HFF-Myc (cell line): ENCODE data around the gene KCNH5.
"Not testable (repeated sequence)": the region's sequence is repeated elsewhere in the genome, so short reads cannot be mapped to it uniquely, and the experiment has no call there.

ENCODE experiments used
- DNase-seq: peaks from one replicate; pipeline ENCODE4 v3.0.0-alpha.2; 2011; ENCODE audit warnings: low read depth; ENCODE audit errors: extremely low read depth
- H3K4me3 ChIP-seq: replicated peaks from 2 replicates; pipeline ENCODE4 v1.5.1; 2011; ENCODE audit warnings: low read depth, mild to moderate bottlenecking, control low read depth, low read length
- TF ChIP-seq, protein P1 (sequence below): IDR thresholded peaks from 2 replicates; pipeline ENCODE4 v1.5.1; 2012; ENCODE audit warnings: mild to moderate bottlenecking, low read depth, low read length, control low read depth; ENCODE audit errors: missing control alignments

KCNH5 gene

GRCh38 chr14:62882967-62883366 is 162.3 kb downstream of the KCNH5 start:
- TF ChIP-seq, protein P1, sequence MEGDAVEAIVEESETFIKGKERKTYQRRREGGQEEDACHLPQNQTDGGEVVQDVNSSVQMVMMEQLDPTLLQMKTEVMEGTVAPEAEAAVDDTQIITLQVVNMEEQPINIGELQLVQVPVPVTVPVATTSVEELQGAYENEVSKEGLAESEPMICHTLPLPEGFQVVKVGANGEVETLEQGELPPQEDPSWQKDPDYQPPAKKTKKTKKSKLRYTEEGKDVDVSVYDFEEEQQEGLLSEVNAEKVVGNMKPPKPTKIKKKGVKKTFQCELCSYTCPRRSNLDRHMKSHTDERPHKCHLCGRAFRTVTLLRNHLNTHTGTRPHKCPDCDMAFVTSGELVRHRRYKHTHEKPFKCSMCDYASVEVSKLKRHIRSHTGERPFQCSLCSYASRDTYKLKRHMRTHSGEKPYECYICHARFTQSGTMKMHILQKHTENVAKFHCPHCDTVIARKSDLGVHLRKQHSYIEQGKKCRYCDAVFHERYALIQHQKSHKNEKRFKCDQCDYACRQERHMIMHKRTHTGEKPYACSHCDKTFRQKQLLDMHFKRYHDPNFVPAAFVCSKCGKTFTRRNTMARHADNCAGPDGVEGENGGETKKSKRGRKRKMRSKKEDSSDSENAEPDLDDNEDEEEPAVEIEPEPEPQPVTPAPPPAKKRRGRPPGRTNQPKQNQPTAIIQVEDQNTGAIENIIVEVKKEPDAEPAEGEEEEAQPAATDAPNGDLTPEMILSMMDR, result no peak
- H3K4me3 ChIP-seq, result no peak overlapping the region
- DNase-seq, result no peak

GRCh38 chr14:62866376-62866775 is 178.9 kb downstream of the KCNH5 start:
- no peak overlapping the region for H3K4me3 ChIP-seq
- TF ChIP-seq, protein P1, result no peak
- no peak for DNase-seq

GRCh38 chr14:62864588-62864987 is 180.7 kb downstream of the KCNH5 start:
- no peak for DNase-seq
- TF ChIP-seq, protein P1, result no peak
- no peak overlapping the region for H3K4me3 ChIP-seq

GRCh38 chr14:62858011-62858410 is 187.2 kb downstream of the KCNH5 start:
- DNase-seq, result not testable (repeated sequence)

DNA sequence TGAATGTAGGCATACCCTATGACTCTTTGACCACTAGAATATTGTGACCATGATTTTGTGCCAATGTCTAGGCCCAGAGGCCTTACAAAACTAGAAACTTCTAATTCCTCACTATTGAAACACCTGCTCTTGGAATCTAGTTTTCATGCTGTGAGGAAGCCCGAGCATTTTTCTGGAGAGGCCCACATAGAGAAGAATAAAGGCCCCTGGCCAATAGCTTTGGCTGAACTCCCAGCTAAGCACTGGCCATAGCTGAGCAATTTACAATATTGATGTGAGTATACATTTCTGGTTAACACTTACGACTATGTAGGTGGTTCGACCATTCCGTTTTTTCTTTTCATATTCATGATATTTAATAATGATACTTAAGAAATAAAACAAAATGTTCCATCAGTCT is 190.3 kb downstream of the KCNH5 start:
- H3K4me3 ChIP-seq, result no peak overlapping the region

More at GRCh38 chr14:62858011-62858410, 187.2 kb downstream of the KCNH5 start:
- H3K4me3 ChIP-seq, result not testable (repeated sequence)

DNA sequence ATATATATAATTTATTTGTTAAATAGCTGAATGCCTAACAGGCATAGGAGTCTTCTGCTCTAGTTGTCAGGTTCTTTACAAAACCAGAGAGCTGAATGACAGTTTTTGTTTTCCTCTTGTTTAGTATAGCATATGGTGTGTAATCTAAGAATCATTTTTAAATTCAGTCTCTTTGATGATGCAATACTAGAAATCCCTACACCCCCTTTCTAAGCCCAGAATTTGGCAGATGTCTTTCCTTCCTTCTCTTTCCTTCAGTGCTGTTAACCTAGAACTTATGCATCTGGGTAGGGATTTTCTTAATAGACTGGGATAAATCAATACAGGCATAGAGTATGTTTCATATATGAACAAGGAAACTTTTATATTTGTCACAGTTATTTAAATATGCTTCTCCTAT is 198.1 kb downstream of the KCNH5 start:
- TF ChIP-seq, protein P1, result no peak
- no peak overlapping the region for H3K4me3 ChIP-seq
- no peak for DNase-seq

More for the DNA sequence above, 190.3 kb downstream of the KCNH5 start:
- TF ChIP-seq, protein P1, result no peak
- DNase-seq, result no peak

DNA sequence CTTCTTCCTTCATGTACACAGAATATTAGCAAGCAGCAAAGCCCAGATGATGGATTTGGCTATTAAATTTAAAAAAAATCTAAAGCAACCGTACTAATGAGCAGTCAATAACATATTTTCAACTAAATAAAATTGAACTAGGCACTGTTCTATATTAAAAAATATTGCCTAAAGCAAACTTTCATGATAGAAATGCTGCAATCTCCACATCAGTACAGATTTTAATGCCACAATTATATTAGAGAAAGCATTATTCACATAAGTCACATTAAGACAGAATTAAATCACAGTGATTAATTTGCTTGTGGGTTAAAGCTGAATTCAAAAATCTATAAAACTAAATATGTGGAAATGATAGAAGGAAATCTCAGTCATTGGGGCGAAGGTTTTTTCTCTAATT is 200.7 kb downstream of the KCNH5 start:
- TF ChIP-seq, protein P1, result no peak
- no peak for DNase-seq
- H3K4me3 ChIP-seq, result no peak overlapping the region
